HG02852 (cell line): ENCODE results near the gene HSPA14.
"Not testable (repeated sequence)": the region's sequence is repeated elsewhere in the genome, so short reads cannot be mapped to it uniquely, and the experiment has no call there.

Experiments used
- ATAC-seq: cut with Tn5 transposase; IDR thresholded peaks from one replicate; pipeline ENCODE4 v1.9.1; 2021; ENCODE audit warnings: mild to moderate bottlenecking, moderate library complexity; ENCODE audit not compliant: unreplicated experiment

HSPA14 gene

GRCh38 chr10:14837003-14837756 lies 926 bp upstream of the HSPA14 start:
- ATAC-seq = no peak

- peak; percentile 5 for ATAC-seq
Measured at GRCh38 chr10:14838582-14839304, 637 bp downstream of the HSPA14 start.

DNA sequence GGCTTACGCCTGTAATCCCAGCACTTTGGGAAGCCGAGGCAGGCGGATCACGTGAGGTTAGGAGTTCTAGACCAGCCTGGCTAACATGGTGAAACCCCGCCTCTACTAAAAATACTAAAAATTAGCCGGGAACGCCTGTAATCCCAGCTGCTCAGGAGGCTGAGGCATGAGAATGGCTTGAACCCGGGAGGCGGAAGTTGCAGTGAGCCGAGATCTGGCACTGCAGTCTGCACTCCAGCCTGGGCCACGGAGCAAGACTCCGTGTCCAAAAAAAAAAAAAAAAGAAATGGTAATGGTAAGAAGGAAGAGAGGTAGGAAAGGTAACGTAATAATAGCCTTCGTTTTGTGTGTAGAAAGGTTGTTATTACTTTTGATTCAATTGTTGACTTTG lies 1.2 kb downstream of the HSPA14 start:
- no peak for ATAC-seq

GRCh38 chr10:14840178-14840577 lies 2.1 kb downstream of the HSPA14 start:
- ATAC-seq = no peak

GRCh38 chr10:14843327-14843988 lies 5.4 kb downstream of the HSPA14 start:
- no peak for ATAC-seq

DNA sequence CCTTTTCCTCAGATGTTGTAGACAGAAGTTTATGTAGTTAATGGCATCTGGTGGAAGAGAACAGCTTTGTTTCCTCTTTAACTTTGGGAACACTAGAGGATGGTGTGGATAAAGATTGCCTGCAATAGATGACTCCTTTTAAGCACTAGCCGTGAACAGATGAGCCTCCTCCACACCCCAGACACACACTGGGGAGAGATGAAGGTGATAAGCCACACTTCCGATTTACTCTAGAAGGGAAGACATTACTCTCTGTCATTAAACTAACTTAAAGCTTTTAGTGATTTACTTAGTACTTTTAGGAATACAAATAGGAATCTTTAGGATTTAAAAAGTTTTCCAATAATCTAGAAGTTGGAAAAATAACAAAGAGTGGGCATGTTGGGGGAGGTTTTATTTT lies 6.8 kb downstream of the HSPA14 start:
- ATAC-seq = no peak

DNA sequence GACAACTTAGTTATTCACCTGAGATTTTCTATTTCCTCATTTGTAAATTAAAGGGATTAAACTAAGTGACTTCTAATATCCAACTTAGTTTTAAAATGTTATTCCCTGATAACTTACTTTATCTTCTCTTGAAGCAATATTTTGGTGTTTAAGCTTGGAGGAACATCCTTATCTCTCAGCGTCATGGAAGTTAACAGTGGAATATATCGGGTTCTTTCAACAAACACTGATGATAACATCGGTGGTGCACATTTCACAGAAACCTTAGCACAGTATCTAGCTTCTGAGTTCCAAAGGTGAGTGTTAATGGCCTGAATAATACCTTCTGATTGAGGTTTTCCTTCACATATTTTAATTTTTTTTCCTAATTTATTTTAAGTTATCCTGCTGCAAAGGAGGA lies 14.1 kb downstream of the HSPA14 start:
- no peak for ATAC-seq

GRCh38 chr10:14855453-14855852 lies 17.3 kb downstream of the HSPA14 start:
- ATAC-seq = no peak

GRCh38 chr10:14858338-14858960 lies 20.3 kb downstream of the HSPA14 start:
- ATAC-seq = no peak

GRCh38 chr10:14859043-14859442 lies 20.9 kb downstream of the HSPA14 start:
- no peak for ATAC-seq

GRCh38 chr10:14859775-14860174 lies 21.7 kb downstream of the HSPA14 start:
- no peak for ATAC-seq

GRCh38 chr10:14860791-14861190 lies 22.7 kb downstream of the HSPA14 start:
- no peak for ATAC-seq

- not testable (repeated sequence) for ATAC-seq
Measured at GRCh38 chr10:14864466-14864865, 26.4 kb downstream of the HSPA14 start.

GRCh38 chr10:14864871-14865270 lies 26.8 kb downstream of the HSPA14 start:
- not testable (repeated sequence) for ATAC-seq

GRCh38 chr10:14873090-14873760 lies 35.1 kb downstream of the HSPA14 start:
- no peak for ATAC-seq

DNA sequence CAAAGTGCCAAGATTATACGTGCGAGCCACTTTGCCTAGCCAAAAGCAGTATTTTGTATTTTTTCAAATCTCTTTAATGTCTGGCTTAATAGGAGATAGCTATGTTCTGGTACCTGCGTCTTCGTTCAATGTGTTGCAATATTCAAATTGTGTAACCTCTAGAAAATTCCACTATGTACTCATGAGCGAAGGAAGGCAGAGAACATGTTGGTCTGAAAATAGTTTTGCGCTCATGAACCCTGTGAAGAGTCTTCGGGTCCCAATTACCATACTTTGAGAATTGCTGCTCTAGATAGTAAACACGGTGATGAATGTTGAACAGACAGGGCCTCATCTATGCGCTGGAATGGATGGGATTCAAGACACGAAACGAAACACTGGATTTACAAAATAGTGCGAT lies 37.8 kb downstream of the HSPA14 start:
- no peak for ATAC-seq

DNA sequence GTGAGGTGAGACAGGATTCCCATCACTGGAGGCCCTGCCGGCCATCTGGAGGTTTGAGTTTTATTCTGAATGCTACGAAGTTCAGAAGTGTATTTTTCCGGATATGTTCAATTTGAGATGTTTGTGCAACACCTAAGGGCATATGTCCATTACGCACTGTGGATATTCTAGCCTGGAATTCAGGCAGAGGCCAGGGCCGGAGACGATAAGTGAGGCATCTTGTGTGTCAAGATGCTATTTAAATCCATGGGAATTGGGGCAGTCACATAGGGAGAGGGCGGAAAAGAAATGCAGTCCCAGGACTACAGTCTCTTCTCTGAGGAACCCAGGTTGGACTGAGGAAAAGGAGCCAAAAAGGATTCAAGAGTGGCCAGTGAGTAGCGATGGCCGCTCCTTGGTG lies 38.7 kb downstream of the HSPA14 start:
- no peak for ATAC-seq

- ATAC-seq = peak; percentile 91
Measured at GRCh38 chr10:14878266-14879123, 40.4 kb downstream of the HSPA14 start, which contains the start of gene SUV39H2. Gene SUV39H2, plus strand, starts transcription at chr10:14878866. Its CDS starts 23 bp downstream, at chr10:14878889.

DNA sequence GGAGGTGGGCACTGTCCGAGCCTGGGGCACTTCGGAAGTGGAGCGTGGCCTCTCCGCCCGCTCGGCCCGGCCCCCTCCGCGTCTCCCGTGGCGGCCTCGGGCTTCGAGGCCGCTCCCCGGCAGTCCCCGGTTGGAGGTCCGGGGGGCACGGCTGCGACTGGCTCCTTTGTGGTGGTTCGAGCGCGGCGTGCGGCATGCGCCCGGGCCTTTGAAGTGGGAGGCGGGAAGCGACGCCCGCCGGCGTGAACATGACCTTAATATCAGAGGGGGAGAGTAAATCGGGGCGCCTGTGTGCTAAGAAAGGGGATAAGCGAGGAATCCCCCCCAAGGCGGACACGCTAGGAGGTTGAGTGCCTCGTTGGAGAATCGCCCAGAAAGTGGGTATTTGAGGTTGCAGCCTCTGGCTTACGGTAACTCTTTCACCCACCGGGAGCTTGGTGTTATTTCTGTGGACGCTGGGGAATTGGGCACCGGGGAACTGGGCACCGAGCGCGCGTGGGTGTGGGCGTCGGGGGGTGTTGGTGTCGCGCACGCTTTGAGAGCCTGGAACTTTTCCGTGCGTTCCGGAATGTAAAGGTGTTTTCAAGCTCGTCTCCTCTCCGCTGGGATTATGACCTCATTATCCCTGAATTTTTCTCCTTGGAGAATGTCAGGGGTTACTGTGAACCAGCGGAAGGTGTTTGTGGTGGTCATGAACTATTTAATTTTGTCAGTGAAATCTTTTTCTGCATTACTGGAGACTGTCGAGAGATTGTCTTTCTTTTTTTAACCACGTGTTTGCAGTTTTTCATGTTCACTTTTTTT lies 41.2 kb downstream of the HSPA14 start:
- ATAC-seq = peak; percentile 23
